Ishikawa (cell line): Measurements from ENCODE around the gene TENM3.
A peak's percentile ranks its signal among the peaks of the same experiment; 100 is the strongest.

Experiments used
- CEBPB ChIP-seq: IDR thresholded peaks from 2 replicates; pipeline ENCODE4 v1.6.1; 2012
- CREB1 ChIP-seq: IDR thresholded peaks from 2 replicates; pipeline ENCODE4 v1.6.1; 2012; ENCODE audit warnings: low read depth
- EGR1 ChIP-seq: IDR thresholded peaks from 2 replicates; pipeline ENCODE4 v1.6.1; 2012
- EP300 ChIP-seq: IDR thresholded peaks from 2 replicates; pipeline ENCODE4 v1.6.1; 2012; ENCODE audit warnings: borderline replicate concordance
- FOXM1 ChIP-seq: IDR thresholded peaks from 2 replicates; pipeline ENCODE4 v1.6.1; 2012; ENCODE audit warnings: low read depth, borderline replicate concordance
- MAX ChIP-seq: IDR thresholded peaks from 2 replicates; pipeline ENCODE4 v1.6.1; 2012
- NFIC ChIP-seq: IDR thresholded peaks from 2 replicates; pipeline ENCODE4 v1.6.1; 2012
- RAD21 ChIP-seq: IDR thresholded peaks from 2 replicates; pipeline ENCODE4 v1.6.1; 2012; ENCODE audit warnings: low read depth
- TAF1 ChIP-seq: IDR thresholded peaks from 2 replicates; pipeline ENCODE4 v1.6.1; 2012; ENCODE audit warnings: low read depth, mild to moderate bottlenecking
- TCF12 ChIP-seq: IDR thresholded peaks from 2 replicates; pipeline ENCODE4 v1.6.1; 2012; ENCODE audit warnings: low read depth
- TEAD4 ChIP-seq: IDR thresholded peaks from 2 replicates; pipeline ENCODE4 v1.6.1; 2012
- USF1 ChIP-seq: IDR thresholded peaks from 2 replicates; pipeline ENCODE4 v1.6.1; 2012
- YY1 ChIP-seq: IDR thresholded peaks from 2 replicates; pipeline ENCODE4 v1.6.1; 2012; ENCODE audit warnings: low read depth
- ZBTB7A ChIP-seq: IDR thresholded peaks from 2 replicates; pipeline ENCODE4 v1.6.1; 2012; ENCODE audit warnings: low read depth
- TF ChIP-seq, protein P1 (sequence below): IDR thresholded peaks from 2 replicates; pipeline ENCODE4 v1.6.1; 2012; ENCODE audit warnings: low read depth, mild to moderate bottlenecking

Gene TENM3

GRCh38 chr4:182261651-182262223 is 18.5 kb downstream of the TENM3 start:
- TF ChIP-seq RAD21: no peak
- TF ChIP-seq TEAD4: no peak
- no peak for TF ChIP-seq ZBTB7A
- no peak for TF ChIP-seq CREB1
- TF ChIP-seq USF1: no peak
- TF ChIP-seq YY1: no peak
- TF ChIP-seq EGR1: no peak
- no peak for TF ChIP-seq CEBPB
- TF ChIP-seq MAX: no peak
- TF ChIP-seq TAF1: no peak
- TF ChIP-seq NFIC: no peak
- TF ChIP-seq, protein P1, sequence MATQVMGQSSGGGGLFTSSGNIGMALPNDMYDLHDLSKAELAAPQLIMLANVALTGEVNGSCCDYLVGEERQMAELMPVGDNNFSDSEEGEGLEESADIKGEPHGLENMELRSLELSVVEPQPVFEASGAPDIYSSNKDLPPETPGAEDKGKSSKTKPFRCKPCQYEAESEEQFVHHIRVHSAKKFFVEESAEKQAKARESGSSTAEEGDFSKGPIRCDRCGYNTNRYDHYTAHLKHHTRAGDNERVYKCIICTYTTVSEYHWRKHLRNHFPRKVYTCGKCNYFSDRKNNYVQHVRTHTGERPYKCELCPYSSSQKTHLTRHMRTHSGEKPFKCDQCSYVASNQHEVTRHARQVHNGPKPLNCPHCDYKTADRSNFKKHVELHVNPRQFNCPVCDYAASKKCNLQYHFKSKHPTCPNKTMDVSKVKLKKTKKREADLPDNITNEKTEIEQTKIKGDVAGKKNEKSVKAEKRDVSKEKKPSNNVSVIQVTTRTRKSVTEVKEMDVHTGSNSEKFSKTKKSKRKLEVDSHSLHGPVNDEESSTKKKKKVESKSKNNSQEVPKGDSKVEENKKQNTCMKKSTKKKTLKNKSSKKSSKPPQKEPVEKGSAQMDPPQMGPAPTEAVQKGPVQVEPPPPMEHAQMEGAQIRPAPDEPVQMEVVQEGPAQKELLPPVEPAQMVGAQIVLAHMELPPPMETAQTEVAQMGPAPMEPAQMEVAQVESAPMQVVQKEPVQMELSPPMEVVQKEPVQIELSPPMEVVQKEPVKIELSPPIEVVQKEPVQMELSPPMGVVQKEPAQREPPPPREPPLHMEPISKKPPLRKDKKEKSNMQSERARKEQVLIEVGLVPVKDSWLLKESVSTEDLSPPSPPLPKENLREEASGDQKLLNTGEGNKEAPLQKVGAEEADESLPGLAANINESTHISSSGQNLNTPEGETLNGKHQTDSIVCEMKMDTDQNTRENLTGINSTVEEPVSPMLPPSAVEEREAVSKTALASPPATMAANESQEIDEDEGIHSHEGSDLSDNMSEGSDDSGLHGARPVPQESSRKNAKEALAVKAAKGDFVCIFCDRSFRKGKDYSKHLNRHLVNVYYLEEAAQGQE: no peak
- TF ChIP-seq FOXM1: no peak
- no peak for TF ChIP-seq TCF12

DNA sequence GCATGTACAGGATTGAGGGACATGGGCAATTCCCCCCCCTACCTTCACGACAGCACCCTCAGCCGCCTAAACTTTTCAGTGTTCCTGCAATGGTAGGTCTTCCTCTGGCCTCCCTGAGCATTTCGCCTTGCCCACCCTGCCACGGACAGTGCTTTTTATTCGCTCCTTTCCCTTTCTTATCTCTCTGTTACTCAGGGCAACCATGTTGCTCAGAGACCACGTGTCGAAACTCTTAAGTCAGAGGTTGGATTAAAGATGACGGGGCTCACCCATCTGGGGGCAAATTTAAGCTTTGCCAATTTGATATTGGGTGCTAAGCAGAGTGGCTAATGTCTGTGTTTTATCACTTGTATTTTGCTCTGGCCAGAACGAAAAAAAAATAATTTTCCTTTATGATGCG is 20.4 kb downstream of the TENM3 start:
- no peak for TF ChIP-seq ZBTB7A
- TF ChIP-seq EGR1: no peak
- TF ChIP-seq EP300: no peak
- TF ChIP-seq, protein P1: no peak
- TF ChIP-seq CEBPB: no peak
- no peak for TF ChIP-seq NFIC
- TF ChIP-seq RAD21: no peak
- TF ChIP-seq TCF12: no peak
- no peak for TF ChIP-seq TEAD4
- no peak for TF ChIP-seq TAF1

GRCh38 chr4:182264139-182264752 is 21.0 kb downstream of the TENM3 start:
- TF ChIP-seq RAD21: no peak
- TF ChIP-seq TEAD4: no peak
- no peak for TF ChIP-seq EP300
- TF ChIP-seq TCF12: no peak
- no peak for TF ChIP-seq ZBTB7A
- no peak for TF ChIP-seq CREB1
- TF ChIP-seq MAX: no peak
- no peak for TF ChIP-seq TAF1
- no peak for TF ChIP-seq EGR1
- no peak for TF ChIP-seq CEBPB

DNA sequence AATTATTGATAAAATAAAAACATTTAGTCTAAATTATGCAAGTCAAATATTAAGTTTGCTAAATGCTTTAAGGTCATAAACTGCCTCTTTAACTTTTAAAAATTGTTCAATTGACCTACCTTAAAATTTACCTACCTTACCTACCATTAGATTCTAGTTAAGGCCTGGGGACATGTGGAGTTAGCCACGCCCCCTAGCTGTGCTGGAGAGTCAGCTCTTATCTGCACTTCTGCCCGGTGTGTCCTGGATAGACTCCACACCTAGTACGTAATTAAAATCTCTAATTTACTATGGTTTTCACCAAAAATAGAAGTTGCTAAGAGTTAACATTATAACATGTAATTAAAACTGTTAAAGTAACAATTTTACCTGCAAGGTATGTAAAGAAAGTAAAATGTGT is 22.7 kb downstream of the TENM3 start:
- TF ChIP-seq YY1 (no peak), MAX (peak; percentile 16; the same call in 1 of the 2 replicates)

DNA sequence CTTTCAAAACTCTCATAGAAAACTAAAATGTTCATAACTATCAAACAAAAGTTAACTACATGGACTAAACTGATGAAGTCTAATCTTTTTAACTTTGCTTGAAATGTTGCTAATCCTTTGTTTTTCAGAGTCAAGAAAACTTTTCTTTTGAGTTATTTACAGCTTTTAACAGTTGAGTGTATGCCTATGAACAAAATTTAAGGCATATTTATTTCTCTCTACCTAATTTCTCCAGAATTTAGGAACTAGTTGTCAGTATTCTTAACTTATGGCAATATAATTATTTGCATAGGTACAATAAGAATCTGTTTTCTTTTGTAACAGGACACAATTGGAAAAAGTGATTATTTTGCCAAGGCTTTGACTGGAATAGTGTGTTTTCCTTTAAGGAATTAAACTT is 23.8 kb downstream of the TENM3 start:
- TF ChIP-seq TCF12: no peak
- no peak for TF ChIP-seq CEBPB
- TF ChIP-seq NFIC: no peak
- TF ChIP-seq MAX: no peak
- no peak for TF ChIP-seq CREB1
- TF ChIP-seq TEAD4: no peak
- no peak for TF ChIP-seq FOXM1
- no peak for TF ChIP-seq TAF1
- no peak for TF ChIP-seq EP300
- no peak for TF ChIP-seq RAD21

DNA sequence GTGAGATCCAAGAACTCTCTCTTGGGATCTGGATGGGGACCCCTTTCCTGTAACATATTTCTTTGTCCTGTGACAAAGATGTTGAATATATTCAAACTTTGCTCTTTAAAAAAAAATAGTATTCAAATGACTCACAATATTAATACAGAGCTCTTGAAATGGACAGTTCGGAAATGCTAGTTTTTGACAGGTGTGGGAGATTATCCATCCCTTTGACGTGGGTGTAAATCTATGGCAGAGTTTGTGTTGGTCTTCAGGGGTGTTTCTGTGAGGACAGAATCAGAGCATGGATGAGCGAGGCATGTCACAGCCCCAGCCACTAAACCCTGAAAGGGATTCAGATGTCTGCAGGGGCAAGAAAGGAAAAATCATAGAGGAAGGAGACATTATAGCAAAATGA is 25.8 kb downstream of the TENM3 start:
- no peak for TF ChIP-seq RAD21
- TF ChIP-seq FOXM1: no peak
- TF ChIP-seq, protein P1: no peak
- no peak for TF ChIP-seq TAF1
